GM21526 (cell line): Measurements from ENCODE around the gene EEFSEC.

Source experiments
- ATAC-seq: cut with Tn5 transposase; IDR thresholded peaks from one replicate; pipeline ENCODE4 v1.9.1; 2021; ENCODE audit warnings: moderate library complexity; ENCODE audit not compliant: unreplicated experiment, low FRiP score

The EEFSEC gene

GRCh38 chr3:128310286-128311058 lies 157.2 kb downstream of the EEFSEC start:
- ATAC-seq, result no peak

GRCh38 chr3:128311441-128311844 lies 158.2 kb downstream of the EEFSEC start:
- no peak for ATAC-seq

GRCh38 chr3:128312271-128312670 lies 159.0 kb downstream of the EEFSEC start:
- ATAC-seq, result no peak

GRCh38 chr3:128313071-128313725 lies 159.9 kb downstream of the EEFSEC start:
- ATAC-seq, result no peak

GRCh38 chr3:128313935-128314334 lies 160.7 kb downstream of the EEFSEC start:
- no peak for ATAC-seq

- no peak for ATAC-seq
Measured at GRCh38 chr3:128315313-128315712, 162.0 kb downstream of the EEFSEC start.

- ATAC-seq, result no peak
Measured at GRCh38 chr3:128316481-128316891, 163.2 kb downstream of the EEFSEC start.

- no peak for ATAC-seq
Measured at GRCh38 chr3:128317101-128317697, 163.9 kb downstream of the EEFSEC start.

- no peak for ATAC-seq
Measured at GRCh38 chr3:128317698-128318231, 164.5 kb downstream of the EEFSEC start.

- ATAC-seq, result no peak
Measured at GRCh38 chr3:128318275-128318941, 165.1 kb downstream of the EEFSEC start.

GRCh38 chr3:128319107-128319506 lies 165.8 kb downstream of the EEFSEC start:
- no peak for ATAC-seq

GRCh38 chr3:128319741-128320141 lies 166.5 kb downstream of the EEFSEC start:
- ATAC-seq, result no peak

GRCh38 chr3:128320551-128321340 lies 167.5 kb downstream of the EEFSEC start:
- no peak for ATAC-seq

- ATAC-seq, result no peak
Measured at GRCh38 chr3:128321418-128321817, 168.1 kb downstream of the EEFSEC start.

GRCh38 chr3:128322030-128323022 lies 169.0 kb downstream of the EEFSEC start:
- ATAC-seq, result no peak

GRCh38 chr3:128323206-128324081 lies 170.2 kb downstream of the EEFSEC start:
- ATAC-seq, result no peak

- ATAC-seq, result no peak
Measured at GRCh38 chr3:128324911-128325592, 171.8 kb downstream of the EEFSEC start.
